GM18873 (cell line): ENCODE measurements around the gene CLMP.
"Not testable (repeated sequence)": the region's sequence is repeated elsewhere in the genome, so short reads cannot be mapped to it uniquely, and the experiment has no call there.

Experiments
- ATAC-seq: cut with Tn5 transposase; IDR thresholded peaks from one replicate; pipeline ENCODE4 v1.9.1; 2021; ENCODE audit warnings: mild to moderate bottlenecking, moderate library complexity, moderate number of reproducible peaks; ENCODE audit not compliant: unreplicated experiment, low FRiP score

The CLMP gene

GRCh38 chr11:123143476-123143875 is 51.6 kb downstream of the CLMP start:
- ATAC-seq: no peak

GRCh38 chr11:123139206-123139605 is 55.8 kb downstream of the CLMP start:
- ATAC-seq: no peak

GRCh38 chr11:123137431-123138224 is 57.4 kb downstream of the CLMP start:
- ATAC-seq: no peak

GRCh38 chr11:123135863-123136446 is 59.1 kb downstream of the CLMP start:
- ATAC-seq: no peak

- ATAC-seq: no peak
Measured at GRCh38 chr11:123132881-123133280, 62.2 kb downstream of the CLMP start.

- ATAC-seq: not testable (repeated sequence)
Measured at GRCh38 chr11:123132034-123132766, 62.8 kb downstream of the CLMP start.

GRCh38 chr11:123129920-123130319 is 65.1 kb downstream of the CLMP start:
- no peak for ATAC-seq

- ATAC-seq: no peak
Measured at GRCh38 chr11:123125169-123125568, 69.9 kb downstream of the CLMP start.

GRCh38 chr11:123122852-123123251 is 72.2 kb downstream of the CLMP start:
- ATAC-seq: no peak

GRCh38 chr11:123122341-123122740 is 72.7 kb downstream of the CLMP start:
- ATAC-seq: no peak

GRCh38 chr11:123116486-123116885 is 78.6 kb downstream of the CLMP start:
- no peak for ATAC-seq

- no peak for ATAC-seq
Measured at GRCh38 chr11:123111465-123111864, 83.6 kb downstream of the CLMP start.

- no peak for ATAC-seq
Measured at GRCh38 chr11:123110397-123110796, 84.7 kb downstream of the CLMP start.

- no peak for ATAC-seq
Measured at GRCh38 chr11:123107945-123108495, 87.0 kb downstream of the CLMP start.

- ATAC-seq: no peak
Measured at GRCh38 chr11:123104697-123105096, 90.4 kb downstream of the CLMP start.

GRCh38 chr11:123103326-123103980 is 91.6 kb downstream of the CLMP start:
- ATAC-seq: no peak

- no peak for ATAC-seq
Measured at GRCh38 chr11:123100379-123101085, 94.5 kb downstream of the CLMP start.

GRCh38 chr11:123098990-123099389 is 96.1 kb downstream of the CLMP start:
- ATAC-seq: no peak

- no peak for ATAC-seq
Measured at GRCh38 chr11:123093739-123094138, 101.3 kb downstream of the CLMP start.

GRCh38 chr11:123091506-123091905 is 103.5 kb downstream of the CLMP start:
- no peak for ATAC-seq
